ENCODE results near the gene RAB22A.
"Not testable (repeated sequence)": the region's sequence is repeated elsewhere in the genome, so short reads cannot be mapped to it uniquely, and the experiment has no call there.

Gene RAB22A

GRCh38 chr20:58388882-58389323, 79.4 kb downstream of the RAB22A start, which contains the start of gene VAPB:
Gene VAPB (plus strand): TSS chr20:58389229. CDS start chr20:58389460, 231 bp downstream.
- DNase-seq (ENCODE audit: low spot score) = peak; percentile 97

GRCh38 chr20:58389324-58389967, 79.9 kb downstream of the RAB22A start:
- no peak for DNase-seq (ENCODE audit: low spot score)

GRCh38 chr20:58389968-58390658, 80.6 kb downstream of the RAB22A start:
- no peak for DNase-seq (ENCODE audit: low spot score)

DNA sequence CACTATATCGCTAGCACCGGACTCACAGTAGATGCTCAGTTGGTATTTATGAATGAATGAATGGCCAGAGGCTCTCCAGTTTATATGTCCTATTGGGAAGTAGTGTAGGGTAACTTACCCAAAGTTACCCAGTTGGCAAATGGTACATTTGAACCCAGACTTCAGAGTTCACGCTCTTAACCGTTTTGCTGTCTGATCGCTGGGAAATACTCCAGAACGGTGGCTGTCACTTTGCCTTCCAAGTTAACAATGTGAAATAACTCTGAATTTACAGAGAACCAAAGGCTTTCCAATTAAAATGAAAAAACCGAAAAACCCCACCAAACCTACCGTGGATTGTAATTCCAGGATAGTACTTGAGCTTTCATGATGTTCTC, 81.1 kb downstream of the RAB22A start:
- no peak for DNase-seq (ENCODE audit: low spot score)

DNA sequence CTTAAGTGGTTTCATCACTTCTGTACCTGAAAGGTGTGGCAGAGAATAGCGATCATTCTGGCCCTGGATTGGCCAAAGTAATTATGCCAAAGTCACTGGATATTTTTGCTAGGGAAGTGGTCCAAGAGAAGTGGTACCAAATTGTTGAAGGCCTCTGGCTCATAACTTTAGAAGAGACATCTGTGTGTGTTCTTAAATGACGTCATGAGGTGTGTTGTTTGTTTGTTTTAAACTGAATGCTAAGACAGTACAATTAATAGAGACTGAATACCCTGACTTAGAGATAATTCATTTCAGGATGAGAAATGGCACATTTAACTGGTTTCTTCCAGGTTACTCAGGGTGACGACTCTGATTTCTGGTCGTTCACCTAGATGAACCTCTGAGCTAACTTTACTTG, 82.8 kb downstream of the RAB22A start:
- DNase-seq (ENCODE audit: low spot score) = no peak

DNA sequence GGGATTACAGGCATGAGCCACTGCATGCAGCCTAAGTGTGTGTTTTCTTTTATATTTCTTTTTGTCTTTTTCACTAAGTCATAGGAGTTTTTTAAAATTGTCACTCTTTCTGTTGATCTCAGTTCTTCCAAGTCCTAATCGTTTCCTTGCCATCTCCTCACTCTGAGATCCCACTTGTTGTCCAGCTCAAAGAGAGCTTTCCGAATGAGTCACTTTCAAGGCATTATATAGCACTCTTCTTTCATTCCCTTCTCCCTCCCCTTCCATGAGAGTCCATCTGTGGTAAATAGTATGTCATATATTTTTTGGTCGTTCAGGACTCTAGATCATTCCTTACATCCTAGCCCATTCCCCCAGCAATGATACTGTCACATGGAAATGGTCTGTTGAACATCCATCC, 83.8 kb downstream of the RAB22A start:
- no peak for DNase-seq (ENCODE audit: low spot score)

DNA sequence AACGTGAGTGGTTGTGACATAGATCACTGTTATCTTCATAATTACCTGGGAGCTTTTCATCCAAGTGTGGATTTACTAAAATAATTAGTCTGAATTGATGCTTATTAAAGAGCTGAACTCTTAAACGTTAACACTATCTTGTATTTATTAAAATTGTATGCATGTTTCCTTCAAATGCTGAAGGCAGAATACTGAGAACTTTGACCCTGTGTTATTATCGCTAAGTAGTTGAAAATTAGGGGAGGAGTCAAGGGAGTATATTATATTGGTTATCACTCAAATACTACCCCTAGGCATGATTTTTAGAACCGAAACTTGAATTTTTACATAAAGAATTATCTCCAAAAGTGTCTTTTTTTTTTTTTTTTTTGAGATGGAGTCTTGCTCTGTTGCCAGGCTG, 85.3 kb downstream of the RAB22A start:
- DNase-seq (ENCODE audit: low spot score) = no peak

DNA sequence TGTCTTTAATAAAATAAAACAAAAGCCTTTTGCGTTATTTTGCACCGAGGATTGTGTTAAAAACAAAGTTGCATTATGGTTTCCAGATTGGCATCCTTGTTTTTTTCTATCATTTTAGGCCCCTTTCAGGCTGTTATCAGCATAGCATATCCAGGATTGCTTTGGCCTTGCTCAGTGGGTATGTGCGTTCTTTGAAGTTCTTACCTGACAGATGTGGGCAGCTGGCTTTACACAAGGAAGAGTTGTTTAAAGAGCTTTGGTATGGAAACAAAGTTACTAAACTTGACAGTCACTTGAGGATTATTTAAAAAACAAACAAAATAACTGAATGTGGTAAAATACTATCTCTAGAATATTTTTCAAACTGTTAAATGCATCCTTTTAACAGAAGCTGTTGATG, 86.1 kb downstream of the RAB22A start:
- DNase-seq (ENCODE audit: low spot score) = no peak

GRCh38 chr20:58397429-58397828, 87.9 kb downstream of the RAB22A start:
- no peak for DNase-seq (ENCODE audit: low spot score)

- DNase-seq (ENCODE audit: low spot score) = no peak
These were observed 88.7 kb downstream of the RAB22A start for GRCh38 chr20:58398254-58398653.

DNA sequence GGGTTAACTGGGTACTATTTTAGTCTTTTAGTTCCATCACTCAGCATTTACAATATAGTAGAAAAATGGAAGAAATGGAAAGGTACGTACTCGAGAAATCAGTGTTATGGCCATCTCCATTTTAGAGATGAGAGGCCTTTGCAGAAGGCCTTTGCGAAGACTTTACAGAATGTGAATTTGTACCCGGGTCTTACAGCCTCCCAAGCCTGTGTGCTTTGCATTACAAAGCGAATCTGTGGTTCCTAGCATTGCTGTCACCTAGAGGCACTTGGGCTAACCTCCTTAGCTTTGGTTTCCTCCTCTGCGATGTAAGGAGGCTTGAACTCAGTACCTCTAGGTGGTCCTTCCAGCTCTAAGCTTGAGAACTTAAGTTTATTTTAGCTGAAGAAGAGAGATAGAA, 90.4 kb downstream of the RAB22A start:
- DNase-seq (ENCODE audit: low spot score) = no peak

DNA sequence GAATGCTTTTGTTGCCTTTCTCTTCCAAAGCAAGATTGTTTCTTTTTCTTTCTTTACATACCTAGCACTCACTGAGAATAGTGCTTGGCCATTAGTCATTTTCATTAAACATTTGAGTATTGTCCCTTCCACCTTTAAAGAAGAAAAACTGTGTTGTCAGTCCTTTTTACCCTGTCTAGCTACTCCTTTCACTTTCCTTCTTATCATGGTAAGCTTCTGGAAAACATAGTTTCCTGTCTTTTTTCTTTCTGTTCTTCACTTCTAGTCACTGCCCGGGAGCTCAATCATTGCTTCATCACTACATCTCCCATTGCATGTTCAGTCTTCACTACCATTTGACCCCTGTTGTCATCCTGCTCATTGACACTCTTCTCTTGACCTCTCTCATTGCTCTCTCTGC, 91.6 kb downstream of the RAB22A start:
- DNase-seq (ENCODE audit: low spot score) = no peak

DNA sequence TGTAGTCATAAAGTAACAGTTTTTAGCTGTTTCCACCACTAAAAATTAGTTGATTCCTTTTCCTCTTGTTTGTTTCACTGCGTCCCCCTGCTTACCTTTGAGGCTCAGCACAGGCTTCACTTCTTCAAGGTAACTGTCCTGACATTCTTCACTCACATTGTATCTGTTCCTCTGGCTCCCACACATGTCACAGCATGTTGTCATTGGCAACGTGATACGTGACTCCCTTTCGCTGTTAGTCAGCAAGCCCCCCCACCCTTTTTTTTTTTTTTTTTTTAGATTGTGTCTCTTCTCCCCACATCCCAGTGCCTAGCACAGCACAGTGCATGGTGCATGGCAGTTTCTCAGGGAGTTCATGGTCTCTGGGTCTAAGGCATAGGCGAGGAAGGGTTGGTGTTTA, 92.8 kb downstream of the RAB22A start:
- DNase-seq (ENCODE audit: low spot score) = no peak

DNA sequence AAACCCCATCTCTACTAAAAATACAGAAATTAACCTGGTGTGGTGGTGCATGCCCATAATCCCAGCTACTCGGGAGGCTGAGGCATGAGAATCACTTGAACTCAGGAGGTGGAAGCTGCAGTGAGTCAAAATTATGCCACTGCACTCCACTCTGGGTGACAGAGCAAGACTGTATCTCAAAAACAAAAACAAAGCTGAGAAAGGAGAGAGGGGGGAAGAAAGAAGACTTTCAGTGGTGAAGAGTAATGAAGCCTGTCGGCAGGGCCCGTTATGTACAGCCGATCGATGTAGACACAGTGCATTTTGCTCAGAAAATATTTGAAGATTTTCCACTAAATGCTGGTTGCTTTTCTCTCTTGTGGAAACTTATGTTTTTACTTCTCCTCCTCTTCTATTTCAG, 93.3 kb downstream of the RAB22A start:
- DNase-seq (ENCODE audit: low spot score) = no peak

- no peak for DNase-seq (ENCODE audit: low spot score)
These were observed 93.8 kb downstream of the RAB22A start for GRCh38 chr20:58403272-58403671.

- DNase-seq (ENCODE audit: low spot score) = no peak
These were observed 96.2 kb downstream of the RAB22A start for GRCh38 chr20:58405504-58406291.

- no peak for DNase-seq (ENCODE audit: low spot score)
These were observed 97.0 kb downstream of the RAB22A start for GRCh38 chr20:58406422-58407001.

DNA sequence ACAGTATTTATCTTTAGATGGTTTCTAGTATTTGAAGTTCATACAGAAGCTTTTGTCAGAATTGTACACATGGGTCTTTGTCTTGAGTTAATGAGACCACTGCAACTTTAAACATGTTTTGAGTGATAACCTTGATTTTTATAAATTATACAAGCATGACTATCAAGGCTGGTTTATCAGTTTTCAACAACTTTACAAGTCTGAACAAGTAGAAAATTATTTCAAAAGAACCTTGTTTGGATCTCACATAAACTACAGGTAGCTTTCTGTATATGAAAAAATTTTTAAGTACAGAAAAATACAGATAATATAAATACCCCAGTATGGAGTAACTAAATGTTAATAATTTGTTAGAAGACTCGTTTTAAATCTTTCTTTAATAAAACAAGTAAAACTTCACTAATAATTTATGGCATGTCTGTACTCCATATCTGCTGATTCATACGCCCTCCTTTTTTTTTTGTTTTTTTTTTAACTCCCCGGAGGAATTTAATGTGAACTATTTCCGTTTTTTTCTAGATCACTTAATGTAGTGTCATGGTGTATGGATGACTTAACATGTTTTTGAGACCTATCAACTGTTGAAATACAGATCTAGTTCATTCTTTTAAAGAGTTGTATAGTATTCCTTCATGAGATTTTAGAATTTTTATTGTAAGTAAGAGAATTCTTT, 97.8 kb downstream of the RAB22A start:
- DNase-seq (ENCODE audit: low spot score) = no peak

DNA sequence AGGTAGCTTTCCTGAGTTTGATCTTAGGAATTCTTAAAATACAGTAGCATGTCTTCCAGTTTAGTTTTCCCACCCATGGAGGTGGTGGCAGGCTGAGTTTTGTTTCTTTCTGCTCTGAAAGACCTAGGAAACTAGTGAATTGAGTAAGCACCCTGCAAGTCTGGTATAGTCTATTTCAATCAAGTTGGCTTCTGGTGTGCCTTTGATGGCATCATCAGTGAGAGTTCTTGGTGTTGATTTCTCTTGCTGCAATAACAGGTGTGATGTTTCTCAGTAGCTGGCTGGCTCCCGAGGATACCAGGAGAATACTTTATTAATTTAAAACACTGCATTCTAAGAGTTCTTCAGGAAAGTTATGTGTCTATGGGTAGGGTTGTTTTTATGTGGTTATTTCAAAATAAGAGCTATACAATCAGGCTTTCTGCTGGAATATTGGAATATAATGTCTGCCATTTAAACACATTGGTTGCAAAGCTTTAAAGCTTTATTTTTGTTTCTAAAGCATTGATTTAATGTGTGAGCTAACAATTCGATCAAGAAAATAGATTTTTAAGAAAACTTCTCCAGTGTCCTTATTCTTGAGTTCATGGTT, 98.5 kb downstream of the RAB22A start:
- DNase-seq (ENCODE audit: low spot score) = no peak

GRCh38 chr20:58408603-58409246, 99.2 kb downstream of the RAB22A start:
- peak; percentile 45 for DNase-seq (ENCODE audit: low spot score)

DNA sequence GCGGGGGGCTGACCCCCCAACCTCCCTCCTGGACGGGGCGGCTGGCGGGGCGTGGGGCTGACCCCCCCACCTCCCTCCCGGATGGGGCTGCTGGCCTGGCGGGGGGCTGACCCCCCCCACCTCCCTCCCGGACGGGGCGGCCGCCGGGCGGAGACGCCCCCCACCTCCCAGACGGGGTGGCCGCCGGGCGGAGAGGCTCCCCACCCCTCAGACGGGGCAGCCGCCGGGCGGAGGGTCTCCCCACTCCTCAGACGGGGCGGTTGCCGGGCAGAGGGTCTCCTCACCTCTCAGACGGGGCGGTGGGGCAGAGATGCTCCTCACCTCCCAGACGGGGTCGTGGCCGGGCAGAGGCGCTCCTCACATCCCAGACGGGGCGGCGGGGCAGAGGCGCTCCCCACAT, 104.7 kb downstream of the RAB22A start:
- not testable (repeated sequence) for DNase-seq (ENCODE audit: low spot score)
